Astrocyte of the cerebellum (primary cell): ENCODE data around the gene SLC2A4RG.
"Not testable (repeated sequence)": the region's sequence is repeated elsewhere in the genome, so short reads cannot be mapped to it uniquely, and the experiment has no call there.

Experiments
- DNase-seq: peaks from one replicate; pipeline ENCODE4 v3.0.0-alpha.2; 2011; ENCODE audit warnings: low read depth
- H3K4me3 ChIP-seq: 2 replicates; pipeline ENCODE4 v1.5.1; 2011; ENCODE audit warnings: mild to moderate bottlenecking, low read depth, low read length, moderate library complexity
- CTCF ChIP-seq: IDR thresholded peaks from 2 replicates; pipeline ENCODE4 v1.5.1; 2012; ENCODE audit warnings: low read length, low read depth, moderate library complexity, mild to moderate bottlenecking; ENCODE audit errors: missing control alignments
- in situ Hi-C: cut with HindIII; loops from 2 replicates; pipeline ENCODE4 v1.10.0; 2017; ENCODE audit warnings: low sequenced_read_pairs

The SLC2A4RG gene

GRCh38 chr20:63718996-63719395 is 20.6 kb upstream of the SLC2A4RG start:
- no peak for TF ChIP-seq CTCF
- in situ Hi-C loops = no loop called here
- DNase-seq = no peak
- no peak overlapping the region for H3K4me3 ChIP-seq

DNA sequence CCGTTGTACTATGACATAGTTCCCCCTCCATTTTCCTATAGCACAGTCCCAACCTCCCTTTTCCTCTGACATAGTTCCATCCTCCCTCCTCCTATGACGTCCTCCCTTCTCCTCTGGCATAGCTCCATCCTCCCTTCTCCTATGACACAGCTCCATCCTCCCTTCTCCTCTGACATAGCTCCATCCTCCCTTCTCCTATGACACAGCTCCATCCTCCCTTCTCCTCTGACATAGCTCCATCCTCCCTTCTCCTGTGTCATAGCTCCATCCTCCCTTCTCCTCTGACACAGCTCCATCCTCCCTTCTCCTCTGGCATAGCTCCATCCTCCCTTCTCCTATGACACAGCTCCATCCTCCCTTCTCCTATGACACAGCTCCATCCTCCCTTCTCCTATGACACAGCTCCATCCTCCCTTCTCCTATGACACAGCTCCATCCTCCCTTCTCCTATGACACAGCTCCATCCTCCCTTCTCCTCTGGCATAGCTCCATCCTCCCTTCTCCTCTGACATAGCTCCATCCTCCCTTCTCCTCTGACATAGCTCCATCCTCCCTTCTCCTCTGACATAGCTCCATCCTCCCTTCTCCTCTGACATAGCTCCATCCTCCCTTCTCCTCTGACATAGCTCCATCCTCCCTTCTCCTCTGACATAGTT is 16.5 kb upstream of the SLC2A4RG start:
- in situ Hi-C loops, DNase-seq: not testable (repeated sequence)

DNA sequence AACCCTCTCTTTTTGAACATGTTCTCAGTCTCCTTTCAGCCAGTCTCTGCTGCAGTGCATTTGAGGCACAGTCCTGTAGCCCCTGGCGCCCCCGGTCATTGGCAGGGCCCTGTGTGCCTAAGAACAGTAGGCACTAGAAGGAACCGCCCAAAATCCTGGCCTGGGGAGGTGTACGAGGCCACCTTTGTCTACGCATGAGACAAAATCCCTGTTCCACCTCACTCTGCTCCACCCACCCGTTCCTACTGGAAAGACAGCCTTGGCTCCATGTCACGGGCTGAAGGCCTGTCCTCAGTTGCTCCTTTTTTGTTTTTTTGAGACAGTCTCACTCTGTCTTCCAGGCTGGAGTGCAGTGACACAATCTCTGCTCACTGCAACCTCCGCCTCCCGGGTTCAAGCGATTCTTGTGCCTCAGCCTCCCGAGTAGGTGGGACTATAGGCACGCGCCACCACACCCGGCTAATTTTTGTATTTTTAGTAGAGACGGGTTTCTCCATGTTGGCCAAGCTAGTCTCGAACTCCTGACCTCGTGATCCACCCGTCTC is 9.3 kb upstream of the SLC2A4RG start:
- DNase-seq, H3K4me3 ChIP-seq, in situ Hi-C loops: not testable (repeated sequence)

More for the DNA sequence above, 16.5 kb upstream of the SLC2A4RG start:
- H3K4me3 ChIP-seq = not testable (repeated sequence)

DNA sequence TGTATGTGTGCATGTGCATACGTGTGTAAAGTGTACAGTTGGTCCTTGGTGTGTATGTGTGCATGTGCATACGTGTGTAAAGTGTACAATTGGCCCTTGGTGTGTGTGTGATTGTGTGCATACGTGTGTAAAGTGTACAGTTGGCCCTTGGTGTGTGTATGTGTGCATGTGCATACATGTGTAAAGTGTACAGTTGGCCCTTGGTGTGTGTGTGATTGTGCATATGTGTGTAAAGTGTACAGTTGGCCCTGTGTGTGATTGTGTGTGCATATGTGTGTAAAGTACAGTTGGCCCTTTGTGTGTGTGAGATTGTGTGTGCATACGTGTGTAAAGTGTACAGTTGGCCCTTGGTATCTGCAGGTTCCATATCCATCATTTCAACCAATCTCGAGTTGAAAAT is 8.2 kb upstream of the SLC2A4RG start:
- in situ Hi-C loops = no loop called here
- no peak for TF ChIP-seq CTCF
- no peak overlapping the region for H3K4me3 ChIP-seq
- no peak for DNase-seq

DNA sequence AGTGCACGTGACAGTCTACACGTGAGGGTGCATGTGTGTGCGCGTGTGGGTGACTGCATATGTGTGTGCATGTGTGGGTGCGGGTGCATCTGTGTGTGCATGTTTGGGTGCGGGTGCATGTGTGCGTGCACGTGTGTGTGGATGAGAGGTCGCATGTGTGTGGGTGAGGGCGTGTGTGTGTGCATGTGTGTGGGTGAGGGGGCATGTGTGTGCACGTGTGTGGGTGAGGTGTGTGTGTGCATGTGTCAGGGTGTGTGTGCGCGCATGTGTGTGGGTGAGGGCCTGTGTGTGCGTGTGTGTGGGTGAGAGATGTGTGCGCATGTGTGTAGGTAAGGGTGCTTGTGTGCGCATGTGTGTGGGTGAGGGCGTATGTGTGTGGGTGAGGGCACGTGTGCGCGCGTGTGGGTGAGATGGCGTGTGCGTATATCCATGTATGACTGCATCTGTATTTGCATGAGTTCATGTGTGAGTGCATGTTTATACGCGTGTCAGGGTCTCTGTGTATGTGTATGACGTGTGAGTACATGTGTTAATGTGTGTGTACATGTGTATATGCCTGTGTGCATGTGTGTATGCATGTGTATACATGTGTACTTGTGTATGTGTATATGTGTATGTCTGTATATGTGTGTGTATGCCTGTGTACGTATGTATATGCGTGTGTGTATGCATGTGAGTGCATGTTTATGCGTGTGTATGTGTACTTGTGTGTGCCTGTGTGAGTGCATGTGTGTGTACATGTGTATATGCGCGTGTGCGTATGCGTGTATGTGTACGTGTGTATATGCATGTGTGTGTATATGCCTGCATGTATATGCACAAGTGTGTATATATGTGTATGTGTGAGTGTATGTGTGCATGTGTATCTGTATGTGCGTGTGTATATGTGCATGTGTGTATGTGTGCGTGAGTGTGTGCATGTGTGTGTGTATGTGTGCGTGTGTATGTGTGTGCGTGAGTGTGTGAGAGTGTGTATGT is 7.2 kb upstream of the SLC2A4RG start:
- no peak for DNase-seq
- in situ Hi-C loops = no loop called here
- TF ChIP-seq CTCF = no peak
- H3K4me3 ChIP-seq = no peak overlapping the region

DNA sequence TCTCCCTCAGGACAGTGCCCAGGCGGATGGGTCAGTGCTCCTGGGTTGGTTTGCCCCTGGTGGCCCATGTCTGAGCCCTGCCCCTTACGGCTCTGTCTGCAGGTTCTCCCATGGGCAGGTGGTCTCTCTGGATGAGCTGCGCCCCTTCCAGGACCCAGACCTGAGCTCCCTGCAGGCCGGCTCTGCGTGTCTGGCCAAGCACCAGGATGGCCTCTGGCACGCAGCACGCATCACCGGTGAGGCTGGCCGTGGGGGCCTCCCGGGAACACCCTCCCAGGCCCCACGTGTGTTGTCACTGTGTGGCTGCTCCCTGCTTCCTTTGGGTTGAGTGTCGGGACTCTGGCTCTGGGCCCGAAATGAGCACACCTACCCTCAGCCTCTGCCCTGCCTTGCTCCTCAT is 6.5 kb upstream of the SLC2A4RG start:
- in situ Hi-C loops = no loop called here
- no peak overlapping the region for H3K4me3 ChIP-seq
- TF ChIP-seq CTCF = no peak
- no peak for DNase-seq

DNA sequence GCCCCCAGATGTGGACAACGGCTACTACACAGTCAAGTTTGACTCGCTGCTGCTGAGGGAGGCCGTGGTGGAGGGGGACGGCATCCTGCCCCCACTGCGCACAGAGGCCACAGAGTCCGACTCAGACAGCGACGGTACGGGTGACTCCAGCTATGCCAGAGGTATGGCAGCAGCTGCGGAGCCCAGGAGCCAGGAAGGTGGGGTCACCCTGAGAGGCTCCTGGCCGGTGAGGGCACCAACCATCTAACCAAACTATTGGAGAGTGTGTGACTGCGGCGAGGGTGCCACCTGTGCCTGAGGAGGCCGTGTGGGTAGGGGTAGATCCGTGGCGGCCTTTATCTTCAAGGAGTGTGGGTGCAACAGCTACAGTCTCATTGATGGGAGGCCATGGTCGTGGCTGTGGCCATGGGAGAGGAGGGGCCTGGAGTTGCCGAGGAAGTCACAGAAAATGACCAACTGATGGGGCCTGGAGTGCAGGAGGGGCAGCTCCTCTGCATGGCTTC is 5.9 kb upstream of the SLC2A4RG start:
- no peak overlapping the region for H3K4me3 ChIP-seq
- TF ChIP-seq CTCF = no peak
- no peak for DNase-seq
- in situ Hi-C loops = no loop called here
